Measurements from ENCODE around the gene PCDHGA2. TPM values are rescaled to one million over a fixed set of nuclear protein-coding genes. Genes with fewer than 3 reads are reported as not detected.
"Not testable (repeated sequence)": the region's sequence is repeated elsewhere in the genome, so short reads cannot be mapped to it uniquely, and the experiment has no call there.

The PCDHGA2 gene
- not detected for total RNA-seq

DNA sequence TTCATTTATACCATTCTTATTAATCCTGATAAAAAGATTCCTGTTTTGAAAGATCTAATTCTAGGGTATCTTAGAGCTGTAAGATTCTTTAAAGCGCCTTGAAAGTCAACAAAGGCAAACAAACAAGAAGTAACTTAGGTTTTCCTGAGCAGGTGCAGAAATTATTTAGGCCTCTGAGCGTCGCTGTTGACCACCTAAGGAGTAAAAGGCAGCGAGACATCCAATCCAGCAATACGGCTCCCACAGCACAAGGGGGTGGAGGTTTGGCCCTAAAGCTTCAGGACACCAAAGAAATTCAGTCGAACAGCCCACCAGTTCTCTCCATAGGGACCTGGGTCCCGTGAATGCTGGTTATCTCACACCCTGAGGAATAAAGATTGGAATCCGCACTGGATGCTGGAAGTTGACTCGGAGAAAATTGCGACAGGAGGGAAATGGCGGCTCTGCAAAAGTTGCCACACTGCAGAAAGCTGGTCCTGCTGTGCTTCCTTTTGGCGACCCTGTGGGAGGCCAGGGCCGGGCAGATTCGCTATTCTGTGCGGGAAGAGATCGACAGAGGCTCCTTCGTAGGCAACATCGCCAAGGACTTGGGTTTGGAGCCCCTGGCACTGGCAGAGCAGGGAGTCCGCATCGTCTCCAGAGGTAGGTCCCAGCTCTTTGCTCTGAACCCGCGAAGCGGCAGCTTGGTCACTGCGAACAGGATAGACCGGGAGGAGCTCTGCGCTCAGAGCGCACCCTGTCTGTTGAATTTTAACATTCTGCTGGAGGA, at the start of gene PCDHGA2:
Gene PCDHGA2, plus strand, starts transcription at position 223 of the 769 bp plus-strand sequence.
- no peak for DNase-seq

DNA sequence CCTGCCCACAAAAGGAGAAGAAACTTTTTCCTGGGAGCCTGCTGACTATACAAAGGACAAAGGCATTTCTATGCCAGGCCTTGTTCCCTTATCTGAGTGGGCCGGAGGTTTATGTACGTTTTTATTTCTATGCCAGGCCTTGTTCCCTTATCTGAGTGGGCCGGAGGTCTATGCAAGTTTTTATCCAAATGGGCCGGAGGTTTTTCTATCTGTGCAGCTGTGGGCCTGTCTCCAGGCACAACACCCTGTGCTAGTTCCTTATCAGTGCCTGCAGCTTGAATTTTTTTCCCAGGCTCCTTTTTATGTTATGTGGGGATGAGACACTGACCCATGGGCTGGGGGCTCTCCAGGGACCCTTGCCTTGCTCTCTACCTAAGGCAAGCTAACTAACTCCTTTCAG, 40.2 kb upstream of the PCDHGA2 start:
- DNase-seq, result no peak

DNA sequence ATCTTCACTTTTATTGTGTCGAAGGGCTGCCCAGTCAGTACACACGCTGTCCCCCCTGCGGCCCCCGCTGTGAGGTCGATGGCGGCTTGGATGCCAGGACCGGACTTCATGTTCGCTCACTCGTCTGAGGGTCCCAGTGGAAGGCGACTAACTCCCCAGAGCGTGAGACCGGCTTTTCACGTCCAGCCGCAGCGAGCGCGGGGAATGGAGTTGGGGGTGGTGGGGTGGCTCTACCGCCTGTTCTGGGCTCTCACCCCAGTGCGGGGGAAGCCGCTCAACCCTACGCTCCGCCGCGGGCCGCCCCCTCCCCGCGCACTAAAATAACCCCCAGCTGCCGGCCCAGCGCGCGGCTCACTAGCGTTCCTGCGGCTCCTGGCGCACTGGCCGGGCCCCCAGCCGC, 34.8 kb upstream of the PCDHGA2 start, which contains the start of gene SLC25A2:
Gene SLC25A2, minus strand, starts transcription at position 294 of the 400 bp plus-strand sequence. Its CDS starts 184 bp downstream, at position 110.
- no peak for DNase-seq

DNA sequence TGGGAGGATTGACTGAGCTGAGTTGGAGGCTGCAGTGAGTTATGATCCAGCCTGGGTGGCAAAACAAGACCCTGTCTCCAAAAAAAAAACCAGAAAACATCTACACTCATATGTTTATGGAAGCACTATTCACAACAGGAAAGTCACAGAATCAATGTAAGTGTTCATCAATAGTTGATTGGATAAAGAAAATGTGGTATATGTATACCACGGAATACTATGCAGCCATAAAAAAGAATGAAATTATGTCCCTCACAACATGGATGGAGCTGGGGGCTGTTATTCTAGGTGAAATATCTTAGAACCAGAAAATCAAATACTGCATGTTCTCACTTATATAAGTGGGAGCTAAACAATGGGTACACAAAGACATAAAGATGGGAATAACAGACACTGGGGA, 31.9 kb upstream of the PCDHGA2 start:
- DNase-seq, result no peak

DNA sequence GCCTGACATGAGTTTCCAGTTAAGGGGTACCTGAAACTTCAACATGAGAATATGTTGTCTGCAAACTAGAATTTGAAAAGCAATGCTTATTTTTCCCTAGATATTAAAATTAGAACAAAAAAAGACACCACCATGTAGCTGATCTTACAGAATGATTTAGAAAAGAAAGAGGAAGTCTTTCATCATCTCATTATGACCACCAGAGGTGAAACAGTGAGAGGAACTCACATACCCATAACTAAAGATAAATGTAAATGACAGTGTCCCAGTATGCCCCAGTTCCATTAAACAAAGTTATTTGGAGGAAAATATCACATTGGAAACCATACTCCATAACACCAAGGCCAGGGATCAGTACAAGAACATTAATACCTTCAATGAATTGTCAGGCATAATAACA, 24.8 kb upstream of the PCDHGA2 start:
- no peak for DNase-seq

DNA sequence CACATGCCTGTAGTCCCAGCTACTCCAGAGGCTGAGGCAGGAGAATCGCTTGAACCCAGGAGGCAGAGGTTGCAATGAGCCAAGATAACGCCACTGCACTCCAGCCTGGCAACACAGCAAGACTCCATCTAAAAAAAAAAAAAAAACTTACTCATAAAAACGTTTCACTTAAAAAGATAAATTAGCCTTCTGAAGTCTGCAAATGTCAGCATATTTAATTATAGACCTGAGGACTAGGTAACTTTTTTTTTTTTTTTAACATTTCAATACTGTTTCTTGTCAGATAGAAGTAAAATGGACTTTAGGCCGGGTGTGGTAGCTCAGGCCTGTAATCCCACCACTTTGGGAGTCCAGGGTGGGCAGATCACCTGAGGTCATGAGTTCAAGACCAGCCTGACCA, 21.6 kb upstream of the PCDHGA2 start:
- not testable (repeated sequence) for DNase-seq

DNA sequence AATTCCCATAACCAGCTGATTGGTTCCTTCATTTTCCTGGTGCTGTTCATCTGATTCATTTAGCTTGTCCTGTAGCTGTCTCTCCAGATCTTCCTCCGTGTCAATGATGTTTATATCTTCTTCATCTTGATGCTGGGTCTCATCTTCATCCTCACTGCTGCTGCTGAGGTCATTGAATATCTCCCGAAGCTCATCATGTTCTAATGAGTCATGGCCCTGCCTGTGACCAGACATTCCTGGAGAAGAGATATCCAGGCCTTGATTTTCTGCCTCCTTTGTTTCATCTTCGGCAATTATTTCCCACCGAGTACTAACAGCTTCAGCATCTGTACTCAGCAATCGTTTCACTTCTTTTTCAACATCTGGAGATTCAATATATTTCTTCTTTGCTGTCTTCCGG, 19.4 kb upstream of the PCDHGA2 start:
- DNase-seq, result no peak

DNA sequence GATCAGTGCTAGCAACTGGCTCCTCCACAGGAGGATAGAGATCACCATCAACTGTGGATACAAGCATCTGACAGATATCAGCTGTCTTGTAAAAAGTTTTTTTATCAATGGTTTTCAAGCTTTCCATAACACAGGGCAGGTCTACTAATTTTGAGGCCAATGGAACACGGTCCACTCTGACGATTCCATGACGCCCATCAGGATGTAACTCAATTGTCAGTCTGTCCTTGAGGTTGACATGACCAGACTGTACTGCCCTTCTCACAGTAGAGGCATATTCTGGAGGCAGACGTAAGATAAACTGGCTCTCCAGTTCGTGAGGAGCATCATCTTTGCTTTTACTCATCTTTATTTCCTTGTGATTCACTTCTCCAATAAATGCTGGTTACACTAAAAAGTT, 18.9 kb upstream of the PCDHGA2 start:
- no peak for DNase-seq

DNA sequence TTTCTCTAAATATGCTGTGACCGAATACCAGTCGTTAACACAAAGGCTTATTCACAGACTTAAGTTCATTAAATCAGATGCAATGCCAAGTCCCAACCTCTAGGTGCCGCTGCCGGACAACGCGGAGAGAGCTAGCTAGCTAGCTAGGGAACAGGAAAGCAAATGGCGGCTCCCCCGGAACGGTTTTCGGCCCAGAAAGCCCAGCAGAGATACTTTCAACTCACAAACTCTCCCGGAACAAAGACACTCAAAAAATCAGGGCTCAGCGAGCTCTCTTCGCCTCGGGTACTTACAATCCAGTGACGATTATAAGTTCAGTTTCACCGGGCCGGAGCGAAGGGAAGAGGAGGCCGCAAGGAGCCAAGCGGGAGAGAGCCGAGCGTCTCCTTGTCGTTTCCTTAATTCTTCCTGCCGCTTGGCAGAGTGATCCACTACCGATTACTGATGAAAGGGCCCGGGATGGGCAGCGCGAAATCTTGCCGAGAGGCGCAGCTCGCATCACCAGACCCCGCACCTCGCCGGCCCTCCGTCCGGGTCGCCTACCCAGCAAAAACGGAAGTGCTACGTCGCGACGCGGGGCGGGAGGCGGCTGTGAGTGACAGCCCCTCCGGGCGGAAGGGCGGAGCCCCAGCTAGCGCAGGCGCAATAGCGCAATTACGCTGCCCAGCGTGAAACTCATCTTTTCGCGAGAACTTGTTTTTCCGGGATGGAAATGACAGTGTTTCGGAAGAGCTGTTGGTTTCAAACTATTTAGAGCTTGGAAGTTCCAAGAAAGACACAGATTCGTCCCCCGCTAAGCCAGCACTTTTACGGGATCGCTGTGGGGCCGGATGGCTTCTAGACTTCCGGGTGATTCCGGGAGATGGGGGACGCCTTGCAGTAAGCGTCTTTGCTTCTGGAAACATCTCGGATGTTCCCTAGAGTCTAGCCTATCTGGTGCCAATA, 18.1 kb upstream of the PCDHGA2 start, which contains the start of gene TAF7:
Gene TAF7, minus strand, starts transcription at position 560 of the 945 bp plus-strand sequence. CDS start 740 bp downstream, outside the sequence.
- peak; percentile 86 for DNase-seq

DNA sequence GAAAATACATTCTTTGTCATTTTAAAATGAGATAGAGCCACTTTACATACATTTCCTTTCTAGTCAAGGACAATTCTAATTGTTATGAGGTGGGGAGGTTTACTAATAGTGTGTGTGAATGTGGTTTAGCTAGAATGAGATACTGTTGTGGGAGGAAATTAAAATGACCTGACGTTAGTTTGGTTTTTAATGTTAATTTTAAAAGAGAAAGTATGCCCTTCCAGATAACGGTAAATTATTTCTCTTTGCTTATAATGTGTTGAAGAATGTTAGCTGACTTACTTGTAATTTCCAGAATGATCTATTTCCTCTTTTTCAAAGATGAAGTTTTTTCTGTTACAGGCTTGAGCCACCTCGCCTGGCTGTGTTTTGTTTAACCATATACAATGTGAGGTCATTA, 16.3 kb upstream of the PCDHGA2 start:
- no peak for DNase-seq

DNA sequence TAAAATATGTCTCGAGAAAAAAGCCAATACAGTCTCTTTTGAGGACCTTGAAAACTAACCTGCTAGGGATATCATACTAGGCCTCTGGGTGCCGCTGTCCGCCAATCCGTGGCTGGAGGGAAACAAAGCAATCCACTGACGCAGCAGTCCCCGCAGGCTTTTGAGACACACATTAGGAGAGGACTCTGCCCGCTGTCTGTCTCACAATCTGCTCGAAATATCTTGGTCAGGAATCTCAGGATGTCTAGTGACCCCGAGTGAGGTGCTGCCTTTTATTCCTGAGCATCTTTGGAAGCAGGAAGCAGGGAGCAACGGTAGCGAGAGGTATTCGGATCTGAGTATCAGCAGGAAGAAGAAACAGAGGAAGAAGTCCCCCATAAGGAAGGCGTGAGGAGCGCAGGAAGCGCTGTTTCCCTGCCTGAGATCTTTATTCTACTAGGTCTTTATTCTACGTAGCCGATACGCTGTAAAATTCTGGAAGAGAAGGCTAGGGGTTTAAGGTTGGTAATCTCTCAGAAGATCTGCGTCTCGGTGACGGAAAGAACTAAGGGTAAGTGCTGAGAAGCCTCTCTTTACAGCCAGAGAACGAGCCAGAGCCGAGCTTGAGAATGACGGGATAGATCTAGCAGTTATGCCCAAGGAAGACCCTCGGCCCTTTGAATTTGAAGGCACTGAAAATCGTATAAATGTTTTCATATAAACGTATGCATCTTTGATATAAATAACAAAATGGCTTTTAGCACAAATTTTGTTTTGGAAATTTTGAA, 12.3 kb upstream of the PCDHGA2 start:
- peak; percentile 61 for DNase-seq

DNA sequence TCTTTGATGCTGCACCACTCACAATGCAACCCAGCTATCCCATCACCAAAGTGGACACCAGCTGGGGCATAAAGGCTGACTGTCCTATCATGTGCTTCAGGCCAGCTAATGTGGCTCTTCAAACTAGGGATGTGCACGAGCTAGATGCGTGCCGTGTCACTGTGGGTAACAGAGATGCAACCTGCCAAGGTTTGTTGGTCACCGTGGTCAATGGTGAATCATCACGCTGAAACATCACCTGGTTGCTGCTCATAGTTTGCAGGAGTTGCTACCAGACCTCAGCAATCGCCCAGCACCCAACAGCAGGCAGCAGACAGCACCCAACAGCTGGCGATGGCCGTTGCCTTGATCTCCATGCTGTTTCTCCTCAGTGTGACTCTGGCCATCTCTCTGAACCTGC, 10.3 kb upstream of the PCDHGA2 start:
- no peak for DNase-seq

DNA sequence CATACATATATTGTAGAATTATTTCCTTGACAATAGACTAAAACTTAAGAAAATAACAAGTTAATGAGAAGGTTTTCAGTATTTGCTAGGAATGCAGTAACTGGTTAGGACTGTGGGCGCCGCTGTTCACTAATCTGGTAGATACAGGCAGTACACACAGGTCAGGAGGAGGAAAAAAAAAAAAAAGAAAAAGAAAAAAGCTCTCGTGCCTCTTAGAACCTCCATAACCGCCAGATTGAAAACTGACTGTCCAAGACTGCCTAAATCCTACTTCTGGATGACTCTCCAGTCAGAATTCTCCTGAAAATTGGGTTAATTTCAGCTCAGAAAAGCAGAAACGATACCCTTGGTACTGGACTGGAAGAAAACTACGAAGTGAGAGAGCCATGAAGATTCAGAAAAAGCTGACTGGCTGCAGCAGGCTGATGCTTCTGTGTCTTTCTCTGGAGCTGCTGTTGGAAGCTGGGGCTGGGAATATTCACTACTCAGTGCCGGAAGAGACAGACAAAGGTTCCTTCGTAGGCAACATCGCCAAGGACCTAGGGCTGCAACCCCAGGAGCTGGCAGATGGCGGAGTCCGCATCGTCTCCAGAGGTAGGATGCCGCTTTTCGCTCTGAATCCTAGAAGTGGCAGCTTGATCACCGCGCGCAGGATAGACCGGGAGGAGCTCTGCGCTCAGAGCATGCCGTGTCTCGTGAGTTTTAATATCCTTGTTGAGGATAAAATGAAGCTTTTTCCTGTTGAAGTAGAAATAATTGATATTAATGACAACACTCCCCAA, 8.1 kb upstream of the PCDHGA2 start, which contains the start of gene PCDHGA1:
Gene PCDHGA1, plus strand, starts transcription at position 216 of the 782 bp plus-strand sequence.
- DNase-seq, result no peak

DNA sequence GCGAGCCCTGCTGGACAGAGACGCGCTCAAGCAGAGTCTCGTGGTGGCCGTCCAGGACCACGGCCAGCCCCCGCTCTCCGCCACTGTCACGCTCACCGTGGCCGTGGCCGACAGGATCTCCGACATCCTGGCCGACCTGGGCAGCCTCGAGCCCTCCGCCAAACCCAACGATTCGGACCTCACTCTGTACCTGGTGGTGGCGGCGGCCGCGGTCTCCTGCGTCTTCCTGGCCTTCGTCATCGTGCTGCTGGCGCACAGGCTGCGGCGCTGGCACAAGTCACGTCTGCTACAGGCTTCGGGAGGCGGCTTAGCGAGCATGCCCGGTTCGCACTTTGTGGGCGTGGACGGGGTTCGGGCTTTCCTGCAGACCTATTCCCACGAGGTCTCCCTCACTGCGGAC, 6.0 kb upstream of the PCDHGA2 start:
- DNase-seq, result not testable (repeated sequence)

DNA sequence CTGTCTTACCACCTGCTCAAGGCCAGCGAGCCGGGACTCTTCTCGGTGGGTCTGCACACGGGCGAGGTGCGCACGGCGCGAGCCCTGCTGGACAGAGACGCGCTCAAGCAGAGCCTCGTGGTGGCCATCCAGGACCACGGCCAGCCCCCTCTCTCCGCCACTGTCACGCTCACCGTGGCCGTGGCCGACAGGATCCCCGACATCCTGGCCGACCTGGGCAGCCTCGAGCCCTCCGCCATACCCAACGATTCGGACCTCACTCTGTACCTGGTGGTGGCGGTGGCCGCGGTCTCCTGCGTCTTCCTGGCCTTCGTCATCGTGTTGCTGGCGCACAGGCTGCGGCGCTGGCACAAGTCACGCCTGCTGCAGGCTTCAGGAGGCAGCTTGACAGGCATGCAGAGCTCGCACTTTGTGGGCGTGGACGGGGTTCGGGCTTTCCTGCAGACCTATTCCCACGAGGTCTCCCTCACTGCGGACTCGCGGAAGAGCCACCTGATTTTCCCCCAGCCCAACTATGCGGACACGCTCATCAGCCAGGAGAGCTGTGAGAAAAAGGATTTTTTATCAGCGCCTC, 2.3 kb downstream of the PCDHGA2 start:
- not testable (repeated sequence) for DNase-seq

DNA sequence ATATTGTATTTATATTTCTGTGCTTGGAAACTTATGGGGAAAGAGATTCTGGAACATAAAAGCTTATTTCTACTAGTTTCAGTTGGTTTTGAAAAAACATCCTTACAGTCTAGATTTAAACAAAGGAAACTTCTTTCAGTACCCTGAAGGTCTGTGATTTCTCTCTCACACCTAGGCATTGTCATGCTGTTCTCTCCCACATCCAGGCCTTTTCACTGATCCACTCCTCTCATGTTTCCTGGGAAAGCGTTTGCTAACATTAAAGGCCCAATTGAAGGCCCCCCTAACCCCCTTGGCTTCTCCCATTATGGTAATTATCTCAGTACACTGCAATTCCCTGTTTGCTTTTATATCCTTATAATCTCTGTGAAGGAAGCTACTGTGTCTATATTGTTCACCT, 4.2 kb downstream of the PCDHGA2 start:
- DNase-seq, result no peak

DNA sequence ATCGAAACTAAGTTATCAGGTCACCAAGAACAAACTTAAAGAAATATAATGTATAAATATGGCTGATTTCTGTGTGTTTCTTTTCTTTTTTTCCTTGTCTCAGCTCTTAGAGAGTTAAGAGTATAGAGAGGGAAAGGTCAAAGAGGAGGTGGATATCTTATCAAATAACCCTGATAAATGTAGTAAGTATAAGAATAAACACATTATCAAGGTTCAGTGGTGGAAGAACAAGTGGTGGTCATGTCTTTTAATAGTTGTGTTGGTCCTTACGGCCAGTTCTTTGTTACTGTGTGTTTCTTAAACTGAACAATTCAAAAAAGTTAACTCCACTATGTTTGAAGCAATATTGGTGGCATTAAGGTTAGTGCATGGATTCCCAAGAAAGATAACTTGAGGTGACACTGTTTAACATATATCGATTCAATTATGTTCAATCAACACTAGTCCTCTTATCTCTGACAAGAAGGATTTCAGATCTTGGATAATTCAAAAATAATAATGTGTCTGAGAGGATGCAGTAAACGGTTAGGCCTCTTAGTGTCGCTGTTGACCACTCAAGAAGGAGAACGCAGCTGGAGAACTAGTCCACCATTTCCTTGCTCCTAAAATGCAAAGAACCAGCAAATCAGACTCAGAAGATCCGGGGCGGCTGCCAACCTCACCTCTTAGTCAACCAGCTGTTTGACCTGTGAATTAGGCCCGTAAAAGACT, 4.8 kb downstream of the PCDHGA2 start, which contains the start of gene PCDHGA3:
Gene PCDHGA3, plus strand, starts transcription at position 588 of the 711 bp plus-strand sequence. CDS start 205 bp downstream, outside the sequence.
- no peak for DNase-seq

DNA sequence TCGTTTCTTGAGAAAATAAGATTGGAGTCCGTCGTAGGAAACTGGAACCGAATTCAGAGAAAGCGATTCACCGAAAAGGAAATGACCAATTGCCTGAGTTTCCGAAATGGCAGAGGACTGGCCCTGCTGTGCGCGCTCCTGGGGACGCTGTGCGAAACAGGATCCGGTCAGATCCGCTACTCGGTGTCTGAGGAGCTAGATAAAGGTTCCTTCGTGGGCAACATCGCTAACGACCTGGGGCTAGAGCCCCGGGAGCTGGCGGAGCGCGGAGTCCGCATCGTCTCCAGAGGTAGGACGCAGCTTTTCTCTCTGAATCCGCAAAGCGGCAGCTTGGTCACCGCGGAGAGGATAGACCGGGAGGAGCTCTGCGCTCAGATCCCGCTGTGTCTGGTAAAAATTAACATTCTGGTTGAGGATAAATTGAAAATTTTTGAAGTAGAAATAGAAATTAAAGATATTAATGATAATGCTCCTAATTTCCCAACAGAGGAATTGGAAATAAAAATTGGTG, 5.4 kb downstream of the PCDHGA2 start:
- DNase-seq, result no peak

DNA sequence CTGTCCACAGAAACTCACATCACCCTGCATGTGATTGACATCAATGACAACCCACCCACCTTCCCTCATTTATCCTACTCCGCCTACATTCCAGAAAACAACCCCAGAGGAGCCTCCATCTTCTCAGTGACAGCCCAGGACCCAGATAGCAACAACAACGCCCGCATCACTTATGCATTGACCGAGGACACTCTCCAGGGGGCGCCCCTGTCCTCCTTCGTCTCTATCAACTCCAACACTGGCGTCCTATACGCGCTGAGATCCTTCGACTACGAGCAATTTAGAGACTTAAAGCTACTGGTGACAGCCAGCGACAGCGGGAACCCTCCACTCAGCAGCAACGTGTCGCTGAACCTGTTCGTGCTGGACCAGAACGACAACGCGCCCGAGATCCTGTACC, 6.8 kb downstream of the PCDHGA2 start:
- no peak for DNase-seq

DNA sequence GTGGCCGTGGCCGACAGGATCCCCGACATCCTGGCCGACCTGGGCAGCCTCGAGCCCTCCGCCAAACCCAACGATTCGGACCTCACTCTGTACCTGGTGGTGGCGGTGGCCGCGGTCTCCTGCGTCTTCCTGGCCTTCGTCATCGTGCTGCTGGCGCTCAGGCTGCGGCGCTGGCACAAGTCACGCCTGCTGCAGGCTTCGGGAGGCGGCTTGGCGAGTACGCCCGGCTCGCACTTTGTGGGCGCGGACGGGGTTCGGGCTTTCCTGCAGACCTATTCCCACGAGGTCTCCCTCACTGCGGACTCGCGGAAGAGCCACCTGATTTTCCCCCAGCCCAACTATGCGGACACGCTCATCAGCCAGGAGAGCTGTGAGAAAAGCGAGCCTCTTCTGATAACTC, 7.5 kb downstream of the PCDHGA2 start:
- DNase-seq, result not testable (repeated sequence)
